GM12878 (cell line): ENCODE data around the gene KCNMB2. TPM values are rescaled to one million over a fixed set of nuclear protein-coding genes. Genes with fewer than 3 reads are reported as not detected.

Experiments used
- ATF2 ChIP-seq: IDR thresholded peaks from 2 replicates; pipeline ENCODE4 v1.6.1; 2012; ENCODE audit warnings: low read length, inconsistent platforms
- BCL11A ChIP-seq: IDR thresholded peaks from 2 replicates; pipeline ENCODE4 v1.6.1; 2011; ENCODE audit warnings: low read depth, low read length
- BHLHE40 ChIP-seq, 2 experiments: fragments of 450-650 bp in 1 of 2; IDR thresholded peaks; 2 replicates each; pipeline ENCODE4 v1.6.1; 2011 to 2017; ENCODE audit warnings: low read depth in 2 of 2, borderline replicate concordance in 1 of 2, improper control_type of control experiment in 1 of 2, low read length in 1 of 2, mild to moderate bottlenecking in 1 of 2
- CBX5 ChIP-seq: sonication (generic); IDR thresholded peaks from 2 replicates; pipeline ENCODE4 v1.6.1; 2016; ENCODE audit warnings: low read depth, moderate library complexity, mild to moderate bottlenecking, inconsistent platforms
- CHD1 ChIP-seq: IDR thresholded peaks from 2 replicates; pipeline ENCODE4 v1.6.1; 2012; ENCODE audit warnings: low read depth, low read length, improper control_type of control experiment
- DPF2 ChIP-seq: fragments of 450-650 bp; IDR thresholded peaks from 2 replicates; pipeline ENCODE4 v1.6.1; 2017; ENCODE audit warnings: mild to moderate bottlenecking
- EED ChIP-seq: sonication (generic); IDR thresholded peaks from 2 replicates; pipeline ENCODE4 v1.6.1; 2016; ENCODE audit warnings: antibody characterized with exemption, low read depth
- EP300 ChIP-seq, 2 experiments: fragments of 150-350 bp in 1 of 2; IDR thresholded peaks; 2 replicates each; pipeline ENCODE4 v1.6.1; 2011 to 2012; ENCODE audit warnings: low read depth in 2 of 2, low read length in 2 of 2, borderline replicate concordance in 1 of 2, improper control_type of control experiment in 1 of 2, inconsistent platforms in 1 of 2; ENCODE audit not compliant: control insufficient read depth in 1 of 2
- ETV6 ChIP-seq, 2 experiments: fragments of 450-650 bp in 1 of 2; IDR thresholded peaks in 1 of 2; conservative IDR thresholded peaks in 1 of 2; 2 replicates each; pipeline ENCODE4 v1.6.1; 2014; ENCODE audit warnings: antibody characterized with exemption in 1 of 2, borderline replicate concordance in 1 of 2, low read depth in 1 of 2, mild to moderate bottlenecking in 1 of 2, moderate library complexity in 1 of 2
- FOXM1 ChIP-seq: IDR thresholded peaks from 2 replicates; pipeline ENCODE4 v1.6.1; 2012; ENCODE audit warnings: low read depth, mild to moderate bottlenecking, inconsistent platforms, low read length, moderate library complexity
- IRF4 ChIP-seq: IDR thresholded peaks from 2 replicates; pipeline ENCODE4 v1.6.1; 2011; ENCODE audit warnings: low read depth, low read length
- MTA2 ChIP-seq: fragments of 450-650 bp; IDR thresholded peaks from 2 replicates; pipeline ENCODE4 v1.6.1; 2016; ENCODE audit warnings: low read depth, mild to moderate bottlenecking, moderate library complexity
- NR2C2 ChIP-seq: IDR thresholded peaks from 2 replicates; pipeline ENCODE4 v1.6.1; 2011; ENCODE audit warnings: borderline replicate concordance, low read depth; ENCODE audit not compliant: control insufficient read depth, insufficient read length
- RAD51 ChIP-seq: fragments of 450-650 bp; IDR thresholded peaks from 2 replicates; pipeline ENCODE4 v1.6.1; 2016; ENCODE audit warnings: moderate library complexity, mild to moderate bottlenecking, inconsistent platforms
- RB1 ChIP-seq: fragments of 450-650 bp; formaldehyde crosslinking; IDR thresholded peaks from 2 replicates; pipeline ENCODE4 v1.6.1; 2017; ENCODE audit warnings: mild to moderate bottlenecking, borderline replicate concordance
- RUNX3 ChIP-seq: IDR thresholded peaks from 2 replicates; pipeline ENCODE4 v1.6.1; 2012; ENCODE audit warnings: low read length, inconsistent platforms
- SPI1 ChIP-seq: IDR thresholded peaks from 2 replicates; pipeline ENCODE4 v1.6.1; 2011; ENCODE audit warnings: low read depth, mild to moderate bottlenecking, low read length, moderate library complexity, borderline replicate concordance; ENCODE audit not compliant: insufficient read depth
- SREBF2 ChIP-seq: IDR thresholded peaks from 2 replicates; pipeline ENCODE4 v1.6.1; 2012; ENCODE audit warnings: mild to moderate bottlenecking, low read length
- TARDBP ChIP-seq: IDR thresholded peaks from 2 replicates; pipeline ENCODE4 v1.6.1; 2016; ENCODE audit warnings: borderline replicate concordance
- TCF12 ChIP-seq: IDR thresholded peaks from 2 replicates; pipeline ENCODE4 v1.6.1; 2011; ENCODE audit warnings: low read depth, mild to moderate bottlenecking, low read length
- TCF7 ChIP-seq: IDR thresholded peaks from 2 replicates; pipeline ENCODE4 v1.6.1; 2014; ENCODE audit warnings: antibody characterized with exemption, borderline replicate concordance
- polyA plus RNA-seq, 11 experiments: library from polyadenylated mRNA; depleted of rRNA in 4 of 11; unstranded in 6 of 11; stranded (reverse) in 5 of 11; fragments of >200 nt; fragmentation: Nextera tagmentation in 4 of 11; fragmentation: Illumina TruSeq in 1 of 11; extraction: Ambion mirVana in 4 of 11; extraction: Trizol in 1 of 11; gene quantifications; 1 replicate in 1 of 11; 2 replicates in 10 of 11; pipeline versions ENCODE4 v1.2.1 to v1.2.3, GENCODE V29; 2011 to 2016; ENCODE audit warnings: inconsistent platforms in 2 of 11, missing spikeins in 2 of 11, low read depth in 1 of 11
- total RNA-seq, 4 experiments: library from RNA; depleted of rRNA in 3 of 4; stranded (reverse); fragments of >200 nt in 3 of 4; fragmentation: Illumina TruSeq in 1 of 4; extraction: Trizol in 1 of 4; gene quantifications; 2 replicates each; pipeline versions ENCODE4 v1.2.1 to v1.2.3, GENCODE V29; 2013 to 2021
- TF ChIP-seq, protein P1 (sequence below): fragments of 450-650 bp; conservative IDR thresholded peaks from 2 replicates; pipeline ENCODE4 v1.6.1; 2017; ENCODE audit warnings: mild to moderate bottlenecking, moderate library complexity
- TF ChIP-seq, protein P2 (sequence below): fragments of 450-650 bp; IDR thresholded peaks from 2 replicates; pipeline ENCODE4 v1.6.1; 2014; ENCODE audit warnings: mild to moderate bottlenecking

KCNMB2 gene
- total and polyA plus RNA-seq, 10 of the 15 experiments (the other 5 are each of a cell fraction or from before 2014, with no cell fraction given), result 0.22 to 18.8 (median 11.0) TPM

- 0 out of 2 replicates have a peak, but pooled peaks have one; percentile 20 for TF ChIP-seq MTA2
- TF ChIP-seq IRF4, result 0 out of 2 replicates have a peak, but pooled peaks have one; percentile 39
- peak; percentile 68; the same call in 1 of the 2 replicates for TF ChIP-seq CBX5
- no peak for TF ChIP-seq NR2C2
- peak; percentile 31; the same call in 1 of the 2 replicates for TF ChIP-seq TCF7
- peak in 1 of 2 experiments; percentile 25; a peak in 1 of 4 replicates for TF ChIP-seq EP300 (IDR thresholded peaks at IDR 0.05; ENCODE audit: borderline replicate concordance in 1 of 2, control insufficient read depth in 1 of 2, low read depth in 2 of 2, low read length in 2 of 2)
- peak; percentile 83 for TF ChIP-seq SPI1
- TF ChIP-seq BCL11A, result peak; percentile 57
- TF ChIP-seq SREBF2, result no peak
- TF ChIP-seq EED, result peak; percentile 90
- TF ChIP-seq RB1, result no peak
- peak; percentile 89 for TF ChIP-seq RUNX3
- TF ChIP-seq CHD1, result no peak
- TF ChIP-seq, protein P1, sequence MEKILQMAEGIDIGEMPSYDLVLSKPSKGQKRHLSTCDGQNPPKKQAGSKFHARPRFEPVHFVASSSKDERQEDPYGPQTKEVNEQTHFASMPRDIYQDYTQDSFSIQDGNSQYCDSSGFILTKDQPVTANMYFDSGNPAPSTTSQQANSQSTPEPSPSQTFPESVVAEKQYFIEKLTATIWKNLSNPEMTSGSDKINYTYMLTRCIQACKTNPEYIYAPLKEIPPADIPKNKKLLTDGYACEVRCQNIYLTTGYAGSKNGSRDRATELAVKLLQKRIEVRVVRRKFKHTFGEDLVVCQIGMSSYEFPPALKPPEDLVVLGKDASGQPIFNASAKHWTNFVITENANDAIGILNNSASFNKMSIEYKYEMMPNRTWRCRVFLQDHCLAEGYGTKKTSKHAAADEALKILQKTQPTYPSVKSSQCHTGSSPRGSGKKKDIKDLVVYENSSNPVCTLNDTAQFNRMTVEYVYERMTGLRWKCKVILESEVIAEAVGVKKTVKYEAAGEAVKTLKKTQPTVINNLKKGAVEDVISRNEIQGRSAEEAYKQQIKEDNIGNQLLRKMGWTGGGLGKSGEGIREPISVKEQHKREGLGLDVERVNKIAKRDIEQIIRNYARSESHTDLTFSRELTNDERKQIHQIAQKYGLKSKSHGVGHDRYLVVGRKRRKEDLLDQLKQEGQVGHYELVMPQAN, result no peak
- peak in 1 of 2 experiments; percentile 18; a peak in 1 of 4 replicates for TF ChIP-seq BHLHE40 (IDR thresholded peaks at IDR 0.05; ENCODE audit: borderline replicate concordance in 1 of 2, low read depth in 2 of 2, low read length in 1 of 2)
- TF ChIP-seq TCF12, result 0 out of 2 replicates have a peak, but pooled peaks have one; percentile 39
- TF ChIP-seq FOXM1, result peak; percentile 40; the same call in 1 of the 2 replicates
- TF ChIP-seq DPF2, result 0 out of 2 replicates have a peak, but pooled peaks have one; percentile 28
- peak; percentile 44; the same call in 1 of the 2 replicates for TF ChIP-seq RAD51
- no peak for TF ChIP-seq TARDBP
- peak; percentile 72; the same call in 1 of the 2 replicates for TF ChIP-seq ATF2
- peak in 1 of 2 experiments; percentile 85; a peak in 2 of 4 replicates for TF ChIP-seq ETV6 (conservative IDR thresholded peaks at IDR 0.05 in 1 of 2, IDR thresholded peaks at IDR 0.05 in 1 of 2; ENCODE audit: borderline replicate concordance in 1 of 2, low read depth in 1 of 2)
- TF ChIP-seq, protein P2, sequence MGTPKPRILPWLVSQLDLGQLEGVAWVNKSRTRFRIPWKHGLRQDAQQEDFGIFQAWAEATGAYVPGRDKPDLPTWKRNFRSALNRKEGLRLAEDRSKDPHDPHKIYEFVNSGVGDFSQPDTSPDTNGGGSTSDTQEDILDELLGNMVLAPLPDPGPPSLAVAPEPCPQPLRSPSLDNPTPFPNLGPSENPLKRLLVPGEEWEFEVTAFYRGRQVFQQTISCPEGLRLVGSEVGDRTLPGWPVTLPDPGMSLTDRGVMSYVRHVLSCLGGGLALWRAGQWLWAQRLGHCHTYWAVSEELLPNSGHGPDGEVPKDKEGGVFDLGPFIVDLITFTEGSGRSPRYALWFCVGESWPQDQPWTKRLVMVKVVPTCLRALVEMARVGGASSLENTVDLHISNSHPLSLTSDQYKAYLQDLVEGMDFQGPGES, result no peak
Observed at GRCh38 chr3:178676942-178677790, 140.9 kb downstream of the KCNMB2 start (continued).
